ENCODE results near the gene NRCAM.
"Not testable (repeated sequence)": the region's sequence is repeated elsewhere in the genome, so short reads cannot be mapped to it uniquely, and the experiment has no call there.

NRCAM gene

GRCh38 chr7:108282427-108282996, 173.7 kb downstream of the NRCAM start:
- TF ChIP-seq POLR2A (IDR thresholded peaks at IDR 0.05; ENCODE audit: low read length) (no peak), GATA1 (IDR thresholded peaks at IDR 0.05; ENCODE audit: low read depth, low read length) (no peak)
- no peak for DNase-seq

- DNase-seq, result no peak
- TF ChIP-seq POLR2A (IDR thresholded peaks at IDR 0.05; ENCODE audit: low read length), result no peak
- TF ChIP-seq GATA1 (IDR thresholded peaks at IDR 0.05; ENCODE audit: low read depth, low read length), result no peak
These were observed 176.1 kb downstream of the NRCAM start for GRCh38 chr7:108280136-108280535.

GRCh38 chr7:108278776-108279175, 177.5 kb downstream of the NRCAM start:
- TF ChIP-seq POLR2A (IDR thresholded peaks at IDR 0.05; ENCODE audit: low read length) (no peak), GATA1 (IDR thresholded peaks at IDR 0.05; ENCODE audit: low read depth, low read length) (no peak)
- no peak for DNase-seq

- no peak for DNase-seq
- TF ChIP-seq POLR2A (IDR thresholded peaks at IDR 0.05; ENCODE audit: low read length), result no peak
- TF ChIP-seq GATA1 (IDR thresholded peaks at IDR 0.05; ENCODE audit: low read depth, low read length), result no peak
These were observed 178.0 kb downstream of the NRCAM start for GRCh38 chr7:108278281-108278680.

- not testable (repeated sequence) for DNase-seq
These were observed 181.8 kb downstream of the NRCAM start for GRCh38 chr7:108274447-108274846.

- DNase-seq, result not testable (repeated sequence)
These were observed 183.3 kb downstream of the NRCAM start for GRCh38 chr7:108272891-108273290.

GRCh38 chr7:108270385-108271015, 185.7 kb downstream of the NRCAM start:
- TF ChIP-seq GATA1 (IDR thresholded peaks at IDR 0.05; ENCODE audit: low read depth, low read length) (no peak), POLR2A (IDR thresholded peaks at IDR 0.05; ENCODE audit: low read length) (no peak)
- no peak for DNase-seq

GRCh38 chr7:108268200-108268820, 187.9 kb downstream of the NRCAM start:
- DNase-seq, result no peak
- no peak for TF ChIP-seq POLR2A (IDR thresholded peaks at IDR 0.05; ENCODE audit: low read length)
- no peak for TF ChIP-seq GATA1 (IDR thresholded peaks at IDR 0.05; ENCODE audit: low read depth, low read length)

GRCh38 chr7:108267615-108268014, 188.6 kb downstream of the NRCAM start:
- TF ChIP-seq POLR2A (IDR thresholded peaks at IDR 0.05; ENCODE audit: low read length), result no peak
- no peak for TF ChIP-seq GATA1 (IDR thresholded peaks at IDR 0.05; ENCODE audit: low read depth, low read length)
- no peak for DNase-seq

- no peak for DNase-seq
- TF ChIP-seq POLR2A (IDR thresholded peaks at IDR 0.05; ENCODE audit: low read length), result no peak
- no peak for TF ChIP-seq GATA1 (IDR thresholded peaks at IDR 0.05; ENCODE audit: low read depth, low read length)
These were observed 189.7 kb downstream of the NRCAM start for GRCh38 chr7:108266491-108266890.

GRCh38 chr7:108266035-108266434, 190.2 kb downstream of the NRCAM start:
- DNase-seq, result no peak

GRCh38 chr7:108265007-108265406, 191.2 kb downstream of the NRCAM start:
- no peak for DNase-seq
- TF ChIP-seq POLR2A (IDR thresholded peaks at IDR 0.05; ENCODE audit: low read length) (no peak), GATA1 (IDR thresholded peaks at IDR 0.05; ENCODE audit: low read depth, low read length) (no peak)

More at GRCh38 chr7:108266035-108266434, 190.2 kb downstream of the NRCAM start:
- TF ChIP-seq POLR2A (IDR thresholded peaks at IDR 0.05; ENCODE audit: low read length) (no peak), GATA1 (IDR thresholded peaks at IDR 0.05; ENCODE audit: low read depth, low read length) (no peak)

- no peak for TF ChIP-seq GATA1 (IDR thresholded peaks at IDR 0.05; ENCODE audit: low read depth, low read length)
- TF ChIP-seq POLR2A (IDR thresholded peaks at IDR 0.05; ENCODE audit: low read length), result no peak
- no peak for DNase-seq
These were observed 192.8 kb downstream of the NRCAM start for GRCh38 chr7:108263425-108263824.

GRCh38 chr7:108261560-108262255, 194.5 kb downstream of the NRCAM start:
- TF ChIP-seq POLR2A (IDR thresholded peaks at IDR 0.05; ENCODE audit: low read length), result no peak
- TF ChIP-seq GATA1 (IDR thresholded peaks at IDR 0.05; ENCODE audit: low read depth, low read length), result no peak
- no peak for DNase-seq

- DNase-seq, result not testable (repeated sequence)
These were observed 196.8 kb downstream of the NRCAM start for GRCh38 chr7:108259447-108259846.
